Measurements from ENCODE around the gene PSMD6.

Gene PSMD6

DNA sequence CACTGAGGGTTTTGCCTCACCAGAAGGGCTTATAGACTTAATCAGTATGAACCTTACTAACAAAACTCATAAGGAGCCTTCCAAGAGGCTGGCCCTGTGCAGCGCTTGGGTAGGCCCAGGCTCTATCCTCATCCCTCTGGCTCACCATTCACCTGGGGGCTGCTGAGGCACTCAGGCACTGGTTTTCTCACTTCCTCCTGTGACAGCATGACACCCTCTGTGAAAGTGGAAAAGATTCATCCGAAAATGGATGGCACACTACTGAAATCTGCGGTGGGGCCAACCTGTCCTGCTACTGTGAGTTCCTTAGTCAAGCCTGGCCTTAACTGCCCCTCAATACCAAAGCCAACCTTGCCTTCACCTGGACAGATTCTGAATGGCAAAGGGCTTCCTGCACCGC is 41.3 kb downstream of the PSMD6 start:
- no peak overlapping the region for H3K4me3 Mint-ChIP-seq
- no peaks in the 10 kb centered on the region for H3K27me3 Mint-ChIP-seq
- peak overlapping the region; percentile 44 for H3K27ac Mint-ChIP-seq
- ATAC-seq = peak; percentile 60
- H3K36me3 Mint-ChIP-seq = peaks cover 59% of the 10 kb centered on the region
- no peaks in the 10 kb centered on the region for H3K9me3 Mint-ChIP-seq
- H3K4me1 Mint-ChIP-seq = peaks cover 17% of the 10 kb centered on the region

GRCh38 chr3:63980830-63981498 is 42.3 kb downstream of the PSMD6 start:
- Mint-ChIP-seq H3K4me3 (no peak overlapping the region), H3K36me3 (peaks cover 61% of the 10 kb centered on the region)

GRCh38 chr3:63980019-63980418 is 43.3 kb downstream of the PSMD6 start:
- Mint-ChIP-seq H3K27ac (no peak overlapping the region), H3K36me3 (peaks cover 56% of the 10 kb centered on the region), H3K27me3 (no peaks in the 10 kb centered on the region), H3K4me3 (no peak overlapping the region), H3K9me3 (no peaks in the 10 kb centered on the region), H3K4me1 (peaks cover 30% of the 10 kb centered on the region)
- ATAC-seq = no peak

More at GRCh38 chr3:63980830-63981498, 42.3 kb downstream of the PSMD6 start:
- Mint-ChIP-seq H3K27ac (no peak overlapping the region), H3K9me3 (no peaks in the 10 kb centered on the region), H3K27me3 (no peaks in the 10 kb centered on the region), H3K4me1 (peaks cover 26% of the 10 kb centered on the region)
- ATAC-seq = no peak

DNA sequence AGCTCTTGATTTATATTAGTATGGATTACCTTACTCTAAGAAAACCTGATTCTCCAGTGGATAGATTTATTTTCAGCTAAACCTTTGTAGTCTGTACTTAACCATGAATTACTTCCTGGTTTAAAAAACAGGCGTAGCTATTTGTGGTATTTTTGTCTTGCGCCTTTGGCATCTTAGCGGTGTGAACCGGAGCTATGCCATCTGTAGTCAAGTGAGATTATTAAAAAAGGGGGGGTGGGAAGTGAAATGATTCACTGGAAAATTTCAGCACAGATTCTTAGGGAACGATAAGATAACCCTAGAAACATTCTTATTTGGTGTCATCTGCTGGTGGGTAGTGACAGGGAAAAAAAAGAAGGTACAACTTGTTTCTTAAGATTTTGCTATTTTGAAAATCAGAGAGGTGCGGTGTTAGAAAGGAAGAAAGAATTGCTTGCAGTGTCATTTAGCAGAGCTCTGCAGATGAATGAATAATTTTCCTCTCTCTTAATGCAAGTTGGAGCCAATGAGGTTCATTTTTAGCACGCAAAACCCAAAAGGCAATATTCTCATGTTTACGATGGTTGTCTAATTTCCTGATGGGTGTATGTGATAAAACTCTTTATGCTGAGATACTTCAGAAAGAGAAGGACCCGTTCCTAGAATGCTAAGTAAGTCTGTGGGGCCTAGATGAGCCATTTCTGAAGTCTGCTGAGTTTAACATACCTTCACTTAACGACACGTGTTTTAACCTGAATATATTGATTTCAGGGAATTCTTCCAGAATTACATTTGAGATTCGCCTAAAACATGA is 44.0 kb downstream of the PSMD6 start:
- H3K4me1 Mint-ChIP-seq = peaks cover 30% of the 10 kb centered on the region
- no peaks in the 10 kb centered on the region for H3K9me3 Mint-ChIP-seq
- peaks cover 49% of the 10 kb centered on the region for H3K36me3 Mint-ChIP-seq
- H3K27ac Mint-ChIP-seq = no peak overlapping the region
- H3K4me3 Mint-ChIP-seq = no peak overlapping the region
- H3K27me3 Mint-ChIP-seq = no peaks in the 10 kb centered on the region
- no peak for ATAC-seq

- peaks cover 52% of the 10 kb centered on the region for H3K36me3 Mint-ChIP-seq
- no peak overlapping the region for H3K27ac Mint-ChIP-seq
- H3K27me3 Mint-ChIP-seq = no peaks in the 10 kb centered on the region
- no peaks in the 10 kb centered on the region for H3K9me3 Mint-ChIP-seq
- no peak overlapping the region for H3K4me3 Mint-ChIP-seq
- H3K4me1 Mint-ChIP-seq = peaks cover 37% of the 10 kb centered on the region
- ATAC-seq = no peak
These were observed 45.4 kb downstream of the PSMD6 start for GRCh38 chr3:63977893-63978292.

DNA sequence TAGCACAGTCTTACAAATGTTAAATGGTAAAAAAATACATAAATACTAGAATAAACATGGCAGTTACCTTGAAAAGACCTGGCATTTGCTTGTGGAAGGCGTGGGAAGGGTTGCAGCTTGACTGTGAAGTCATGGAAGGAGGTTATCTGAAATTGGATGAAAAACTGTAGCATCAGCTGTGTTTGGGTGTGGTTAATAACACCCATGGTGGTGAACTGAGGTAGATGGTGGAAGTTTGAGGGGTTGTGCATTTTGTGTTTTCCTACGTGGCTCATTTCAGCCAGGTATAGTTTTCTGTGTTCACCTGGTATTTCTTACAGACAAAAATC is 46.5 kb downstream of the PSMD6 start:
- ATAC-seq = no peak
- Mint-ChIP-seq H3K27ac (no peak overlapping the region), H3K4me3 (no peak overlapping the region), H3K9me3 (no peaks in the 10 kb centered on the region), H3K27me3 (no peaks in the 10 kb centered on the region), H3K4me1 (peaks cover 30% of the 10 kb centered on the region), H3K36me3 (peaks cover 47% of the 10 kb centered on the region)

- no peaks in the 10 kb centered on the region for H3K9me3 Mint-ChIP-seq
- H3K4me1 Mint-ChIP-seq = peaks cover 32% of the 10 kb centered on the region
- peaks cover 47% of the 10 kb centered on the region for H3K36me3 Mint-ChIP-seq
- H3K27me3 Mint-ChIP-seq = no peaks in the 10 kb centered on the region
- H3K27ac Mint-ChIP-seq = peak overlapping the region; percentile 75
- no peak overlapping the region for H3K4me3 Mint-ChIP-seq
- no peak for ATAC-seq
These were observed 47.0 kb downstream of the PSMD6 start for GRCh38 chr3:63976161-63976871.

- Mint-ChIP-seq H3K36me3 (peaks cover 49% of the 10 kb centered on the region), H3K27ac (peak overlapping the region; percentile 75), H3K9me3 (no peaks in the 10 kb centered on the region), H3K4me1 (peaks cover 38% of the 10 kb centered on the region), H3K4me3 (no peak overlapping the region), H3K27me3 (no peaks in the 10 kb centered on the region)
- ATAC-seq = no peak
These were observed 47.6 kb downstream of the PSMD6 start for GRCh38 chr3:63975723-63976122.

- H3K9me3 Mint-ChIP-seq = no peaks in the 10 kb centered on the region
- H3K4me3 Mint-ChIP-seq = no peak overlapping the region
- H3K27me3 Mint-ChIP-seq = no peaks in the 10 kb centered on the region
- no peak overlapping the region for H3K27ac Mint-ChIP-seq
- no peak for ATAC-seq
- H3K4me1 Mint-ChIP-seq = peaks cover 49% of the 10 kb centered on the region
- peaks cover 40% of the 10 kb centered on the region for H3K36me3 Mint-ChIP-seq
These were observed 48.8 kb downstream of the PSMD6 start for GRCh38 chr3:63974451-63974850.

DNA sequence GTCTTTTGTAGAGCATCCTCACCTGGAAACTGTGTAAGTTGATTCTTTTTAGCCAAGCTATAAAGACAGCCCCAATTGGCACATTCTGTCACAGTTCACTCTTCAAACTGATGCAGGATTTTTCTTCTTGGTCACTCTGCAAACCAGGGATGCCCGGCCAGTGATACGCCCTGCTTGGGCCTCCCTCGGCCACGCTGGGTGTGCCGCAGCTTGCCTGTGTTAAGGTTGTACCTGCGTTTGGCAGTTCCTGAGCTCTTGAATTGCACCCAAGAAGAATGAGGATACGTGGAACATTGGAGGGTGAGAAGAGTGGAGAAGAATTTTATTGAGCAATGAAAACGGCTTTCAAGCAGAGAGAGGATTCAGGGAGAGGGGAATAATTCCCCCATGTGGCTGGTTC is 49.9 kb downstream of the PSMD6 start:
- Mint-ChIP-seq H3K4me3 (no peak overlapping the region), H3K27ac (peak overlapping the region; percentile 31)

DNA sequence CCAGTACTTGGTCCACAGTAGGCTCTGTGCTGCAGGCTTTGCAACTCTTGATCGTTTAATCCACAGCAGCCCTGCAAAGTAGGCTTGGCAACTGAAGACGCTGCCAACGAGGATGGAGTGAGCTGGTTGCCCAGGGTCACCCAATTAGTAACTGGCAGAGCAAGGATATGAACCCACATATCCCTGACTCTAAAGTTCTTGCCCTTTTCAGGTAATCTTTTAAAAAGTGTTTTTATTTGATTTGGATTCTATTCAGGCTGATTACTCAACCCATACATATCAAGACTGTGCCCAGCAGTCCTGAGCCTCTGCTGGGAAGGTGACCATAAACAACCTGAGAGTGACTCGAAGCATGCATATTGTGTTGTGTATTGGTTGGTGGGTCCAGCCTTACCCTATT is 50.3 kb downstream of the PSMD6 start:
- peaks cover 35% of the 10 kb centered on the region for H3K36me3 Mint-ChIP-seq
- H3K27me3 Mint-ChIP-seq = no peaks in the 10 kb centered on the region
- no peak overlapping the region for H3K4me3 Mint-ChIP-seq
- no peaks in the 10 kb centered on the region for H3K9me3 Mint-ChIP-seq
- peaks cover 60% of the 10 kb centered on the region for H3K4me1 Mint-ChIP-seq
- no peak overlapping the region for H3K27ac Mint-ChIP-seq
- no peak for ATAC-seq

More for the DNA sequence above, 49.9 kb downstream of the PSMD6 start:
- no peaks in the 10 kb centered on the region for H3K9me3 Mint-ChIP-seq
- no peaks in the 10 kb centered on the region for H3K27me3 Mint-ChIP-seq
- H3K36me3 Mint-ChIP-seq = peaks cover 35% of the 10 kb centered on the region
- H3K4me1 Mint-ChIP-seq = peaks cover 55% of the 10 kb centered on the region
- no peak for ATAC-seq

DNA sequence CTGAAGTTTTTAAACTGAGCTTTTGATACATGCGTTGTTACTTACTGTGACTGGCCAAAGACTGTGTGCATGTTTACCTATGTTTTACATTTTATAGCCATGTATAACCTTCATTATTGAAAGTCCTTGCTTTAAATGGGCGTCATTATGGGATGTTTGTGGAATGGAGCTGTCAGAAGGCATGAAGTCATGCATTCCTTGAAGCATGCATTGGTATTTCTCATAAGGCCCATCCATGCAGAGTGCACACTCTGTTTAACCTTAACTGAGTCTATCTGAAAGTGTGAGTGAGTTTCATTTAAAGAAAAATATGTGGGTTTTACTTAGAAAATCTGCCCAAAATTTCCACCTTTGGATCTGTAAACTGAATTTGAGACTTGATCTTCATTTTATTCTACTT is 51.1 kb downstream of the PSMD6 start:
- no peak overlapping the region for H3K27ac Mint-ChIP-seq
- peaks cover 62% of the 10 kb centered on the region for H3K4me1 Mint-ChIP-seq
- ATAC-seq = no peak
- peaks cover 35% of the 10 kb centered on the region for H3K36me3 Mint-ChIP-seq
- no peaks in the 10 kb centered on the region for H3K27me3 Mint-ChIP-seq
- H3K4me3 Mint-ChIP-seq = no peak overlapping the region
- H3K9me3 Mint-ChIP-seq = no peaks in the 10 kb centered on the region

GRCh38 chr3:63970631-63971475 is 52.4 kb downstream of the PSMD6 start:
- Mint-ChIP-seq H3K4me1 (peaks cover 60% of the 10 kb centered on the region), H3K27me3 (no peaks in the 10 kb centered on the region), H3K4me3 (no peak overlapping the region), H3K9me3 (no peaks in the 10 kb centered on the region), H3K36me3 (peaks cover 27% of the 10 kb centered on the region), H3K27ac (peak overlapping the region; percentile 41)
- ATAC-seq = no peak

GRCh38 chr3:63969876-63970275 is 53.4 kb downstream of the PSMD6 start:
- ATAC-seq = no peak
- Mint-ChIP-seq H3K4me1 (peaks cover 62% of the 10 kb centered on the region), H3K27me3 (no peaks in the 10 kb centered on the region), H3K36me3 (peaks cover 23% of the 10 kb centered on the region), H3K4me3 (no peak overlapping the region), H3K27ac (peak overlapping the region; percentile 19), H3K9me3 (no peaks in the 10 kb centered on the region)
